ENCODE data around the gene THSD4.

DNA sequence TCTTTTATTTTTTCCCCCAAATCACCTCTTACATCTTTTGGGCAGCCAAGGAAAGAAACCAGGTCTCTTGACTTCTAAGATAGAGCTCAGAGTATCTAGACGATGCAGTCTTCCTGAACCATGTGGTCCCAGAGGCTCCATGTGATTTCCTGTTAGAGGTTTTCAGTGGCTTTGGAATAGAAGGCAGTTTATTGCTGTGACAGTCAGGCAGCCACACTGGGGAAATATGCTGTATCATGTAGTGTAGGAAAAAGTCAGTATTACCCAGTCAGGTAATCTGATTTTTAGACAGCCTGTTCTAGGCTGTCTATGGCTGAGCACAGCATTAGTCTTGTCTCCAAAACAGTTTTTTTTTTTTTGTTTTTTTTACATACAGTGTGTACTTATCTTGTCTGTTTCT is 294.3 kb downstream of the THSD4 start:
- TF ChIP-seq POLR2AphosphoS5 (IDR thresholded peaks at IDR 0.05; ENCODE audit: low read depth, low read length), result no peak
- TF ChIP-seq POLR2A (IDR thresholded peaks at IDR 0.05; ENCODE audit: low read depth, low read length), result no peak
- TF ChIP-seq TAF1 (IDR thresholded peaks at IDR 0.05; ENCODE audit: borderline replicate concordance, low read depth, low read length), result no peak
